Aorta (tissue), 5 donors: ENCODE data around the gene SLC2A4RG. TPM values are rescaled to one million over a fixed set of nuclear protein-coding genes. Genes with fewer than 3 reads are reported as not detected.

Experiments
- ATAC-seq: fragments of 200-7000 bp; cut with Tn5 transposase; one replicate; pipeline ENCODE4 v1.9.1; 2022; ENCODE audit warnings: moderate library complexity; ENCODE audit not compliant: low FRiP score
- DNase-seq, 2 donors: peaks; one replicate each; pipeline ENCODE4 v3.0.0-alpha.2; 2020
- H3K27ac ChIP-seq, 2 donors: one replicate each; pipeline ENCODE4 v1.5.1; 2013; ENCODE audit warnings: low read length in 2 of 2, mild to moderate bottlenecking in 2 of 2, moderate library complexity in 2 of 2, control low read depth in 1 of 2, inconsistent platforms in 1 of 2, low read depth in 1 of 2
- H3K27me3 ChIP-seq, 2 donors: one replicate each; pipeline ENCODE4 v1.6.1; 2013; ENCODE audit warnings: control low read depth in 1 of 2, low read length in 1 of 2, mild to moderate bottlenecking in 1 of 2, moderate library complexity in 1 of 2; ENCODE audit not compliant: insufficient read depth in 2 of 2, control insufficient read depth in 1 of 2
- H3K36me3 ChIP-seq, 2 donors: one replicate each; pipeline ENCODE4 v1.6.1; 2013; ENCODE audit warnings: control low read depth in 1 of 2, low read length in 1 of 2, mild to moderate bottlenecking in 1 of 2; ENCODE audit not compliant: insufficient read depth in 2 of 2, control insufficient read depth in 1 of 2
- H3K4me1 ChIP-seq, 2 donors: one replicate each; pipeline ENCODE4 v1.6.1; 2013; ENCODE audit warnings: low read length in 2 of 2, control low read depth in 1 of 2, mild to moderate bottlenecking in 1 of 2, moderate library complexity in 1 of 2; ENCODE audit not compliant: insufficient read depth in 2 of 2, control insufficient read depth in 1 of 2
- H3K4me3 ChIP-seq, 2 donors: one replicate each; pipeline ENCODE4 v1.5.1; 2013; ENCODE audit warnings: low read length in 2 of 2, control low read depth in 1 of 2, mild to moderate bottlenecking in 1 of 2
- H3K9me3 ChIP-seq: one replicate; pipeline ENCODE4 v1.6.1; 2013; ENCODE audit warnings: mild to moderate bottlenecking, low read length; ENCODE audit not compliant: control insufficient read depth
- WGBS, 2 donors: extraction: QIAGEN DNeasy Blood & Tissue Kit; methylation state at CpG; one replicate each; pipeline ENCODE4 v1.1.7; 2013; 5-methylcytosine and 5-hydroxymethylcytosine counted together
- intact Hi-C, 2 donors: fragments of 100-400 bp; cut with DNase I; formaldehyde crosslinking; loops; one replicate each; pipeline versions ENCODE4 v1.14.2 to v1.15.0; 2022
- polyA plus RNA-seq, 2 donors: library from polyadenylated mRNA; stranded (reverse); fragments of 200-250 nt; gene quantifications; one replicate each; pipeline ENCODE4 v1.2.3, GENCODE V29; 2013
- total RNA-seq, 2 donors: library from RNA; stranded (reverse); fragmentation: NEBNext Ultra II Directional; extraction: Animal tissue kit (Norgen Biotek cat#: 25700); gene quantifications; one replicate each; pipeline ENCODE4 v1.2.1, GENCODE V29; 2021
- donor health status: healthy with polysubstance abuse.
- donor health status: Bipolar disorder and iron deficiency.
- donor health status: DM: no; HTN: no; CAD: no.
- donor health status: DM: no; HTN: no; CAD: no.
- donor health status: DM: yes; HTN: yes; CAD: no.

The SLC2A4RG gene
- total and polyA plus RNA-seq, 4 donors = 24.7 to 86.7 (median 61.2) TPM

- no peaks in the 10 kb centered on the region for H3K4me1 ChIP-seq
- no peak overlapping the region for H3K4me3 ChIP-seq
- 83 to 85% methylated on average over 36 to 37 of the region's 37 CpGs for WGBS, 2 donors
- peaks cover 0 to 1% of the 10 kb centered on the region in 2 donors for H3K36me3 ChIP-seq
- no peaks in the 10 kb centered on the region for H3K9me3 ChIP-seq
- H3K27ac ChIP-seq = no peak overlapping the region
- no peaks in the 10 kb centered on the region for H3K27me3 ChIP-seq
- peak in 1 of 2 donors; percentile 76 for DNase-seq
- ATAC-seq = no peak
- intact Hi-C loops = no loop called here
Observed at GRCh38 chr20:63742381-63743024, 2.9 kb downstream of the SLC2A4RG start.

- H3K27ac ChIP-seq = no peak overlapping the region
- 82 to 85% methylated on average over 31 of the region's 31 CpGs for WGBS, 2 donors
- intact Hi-C loops = no loop called here
- DNase-seq (peak in 1 of 2 donors; percentile 50), ATAC-seq (no peak)
- no peaks in the 10 kb centered on the region for H3K4me1 ChIP-seq
- H3K4me3 ChIP-seq = no peak overlapping the region
- peaks cover 0 to 1% of the 10 kb centered on the region in 2 donors for H3K36me3 ChIP-seq
- H3K27me3 ChIP-seq = no peaks in the 10 kb centered on the region
- H3K9me3 ChIP-seq = no peaks in the 10 kb centered on the region
Observed at GRCh38 chr20:63743210-63743970, 3.8 kb downstream of the SLC2A4RG start.

GRCh38 chr20:63744158-63744557 is 4.6 kb downstream of the SLC2A4RG start:
- Histone ChIP-seq H3K36me3 (peaks cover 0 to 1% of the 10 kb centered on the region in 2 donors), H3K27me3 (no peaks in the 10 kb centered on the region), H3K4me1 (no peaks in the 10 kb centered on the region), H3K4me3 (no peak overlapping the region), H3K27ac (no peak overlapping the region), H3K9me3 (no peaks in the 10 kb centered on the region)
- ATAC-seq (no peak), DNase-seq (peak in 1 of 2 donors; percentile 2)
- intact Hi-C loops = no loop called here
- WGBS, 2 donors = 62% methylated on average over 4 of the region's 4 CpGs

- intact Hi-C loops = no loop called here
- Histone ChIP-seq H3K27ac (no peak overlapping the region), H3K4me3 (no peak overlapping the region), H3K36me3 (peaks cover 0 to 1% of the 10 kb centered on the region in 2 donors), H3K4me1 (no peaks in the 10 kb centered on the region), H3K9me3 (no peaks in the 10 kb centered on the region), H3K27me3 (no peaks in the 10 kb centered on the region)
- no peak for ATAC-seq
- DNase-seq = peak in 1 of 2 donors; percentile 72
- WGBS, 2 donors = 64% methylated on average over 25 of the region's 25 CpGs
Observed at GRCh38 chr20:63744574-63745423, 5.2 kb downstream of the SLC2A4RG start.

GRCh38 chr20:63745424-63745805 is 5.8 kb downstream of the SLC2A4RG start:
- ATAC-seq (no peak), DNase-seq (peak in 1 of 2 donors; percentile 55)
- no peaks in the 10 kb centered on the region for H3K4me1 ChIP-seq
- 51 to 54% methylated on average over 14 to 15 of the region's 15 CpGs for WGBS, 2 donors
- no peak overlapping the region for H3K4me3 ChIP-seq
- peaks cover 0 to 1% of the 10 kb centered on the region in 2 donors for H3K36me3 ChIP-seq
- intact Hi-C loops = no loop called here
- H3K9me3 ChIP-seq = no peaks in the 10 kb centered on the region
- no peak overlapping the region for H3K27ac ChIP-seq
- H3K27me3 ChIP-seq = no peaks in the 10 kb centered on the region

- no peak for ATAC-seq
- intact Hi-C loops = no loop called here
- Histone ChIP-seq H3K4me1 (no peaks in the 10 kb centered on the region), H3K36me3 (peaks cover 0 to 1% of the 10 kb centered on the region in 2 donors), H3K27me3 (no peaks in the 10 kb centered on the region), H3K4me3 (no peak overlapping the region), H3K27ac (no peak overlapping the region), H3K9me3 (no peaks in the 10 kb centered on the region)
- peak in 1 of 2 donors; percentile 71 for DNase-seq
- WGBS, 2 donors = 77 to 78% methylated on average over 24 to 26 of the region's 26 CpGs
Observed at GRCh38 chr20:63745961-63746731, 6.6 kb downstream of the SLC2A4RG start.

GRCh38 chr20:63746751-63747315 is 7.3 kb downstream of the SLC2A4RG start:
- intact Hi-C loops = no loop called here
- Histone ChIP-seq H3K36me3 (peaks cover 0 to 1% of the 10 kb centered on the region in 2 donors), H3K27ac (no peak overlapping the region), H3K27me3 (no peaks in the 10 kb centered on the region), H3K4me3 (no peak overlapping the region), H3K9me3 (no peaks in the 10 kb centered on the region), H3K4me1 (no peaks in the 10 kb centered on the region)
- 93% methylated on average over 45 to 47 of the region's 47 CpGs for WGBS, 2 donors
- no peak for ATAC-seq
- peak in 1 of 2 donors; percentile 70 for DNase-seq

GRCh38 chr20:63747622-63748069 is 8.1 kb downstream of the SLC2A4RG start:
- H3K36me3 ChIP-seq = peaks cover 0 to under 1% of the 10 kb centered on the region in 2 donors
- H3K27ac ChIP-seq = no peak overlapping the region
- intact Hi-C loops = no loop called here

More at GRCh38 chr20:63747622-63748069, 8.1 kb downstream of the SLC2A4RG start:
- WGBS, 2 donors = 75 to 78% methylated on average over 11 to 13 of the region's 13 CpGs
- no peaks in the 10 kb centered on the region for H3K27me3 ChIP-seq
- no peaks in the 10 kb centered on the region for H3K9me3 ChIP-seq
- ATAC-seq (no peak), DNase-seq (peak in 1 of 2 donors; percentile 76)
- H3K4me1 ChIP-seq = no peaks in the 10 kb centered on the region
- H3K4me3 ChIP-seq = no peak overlapping the region
